Erythroblast (primary cell): ENCODE measurements around the gene EXOC6B.

Experiments used
- GATA1 ChIP-seq: IDR thresholded peaks from 2 replicates; pipeline ENCODE4 v1.6.1; 2011; ENCODE audit warnings: low read depth, mild to moderate bottlenecking, control low read depth, low read length, moderate library complexity
- POLR2A ChIP-seq: IDR thresholded peaks from 2 replicates; pipeline ENCODE4 v1.6.1; 2011; ENCODE audit warnings: mild to moderate bottlenecking, low read length

- TF ChIP-seq POLR2A (no peak), GATA1 (no peak)
These were observed 23.3 kb upstream of the EXOC6B start for GRCh38 chr2:72849138-72849462.
